BLaER1 (cell line): ENCODE results near the gene SDS.

Experiments
- H3K27ac ChIP-seq: shearing (Covaris generic); formaldehyde crosslinking; 2 replicates; pipeline ENCODE4 v1.8.1; 2022
- H3K27me3 ChIP-seq: shearing (Covaris generic); formaldehyde crosslinking; 2 replicates; pipeline ENCODE4 v1.8.1; 2022
- H3K36me3 ChIP-seq: shearing (Covaris generic); formaldehyde crosslinking; 2 replicates; pipeline ENCODE4 v1.8.1; 2022
- H3K4me1 ChIP-seq: shearing (Covaris generic); formaldehyde crosslinking; 2 replicates; pipeline ENCODE4 v1.8.1; 2022
- H3K4me2 ChIP-seq: shearing (Covaris generic); formaldehyde crosslinking; 2 replicates; pipeline ENCODE4 v1.8.1; 2022
- H3K4me3 ChIP-seq: shearing (Covaris generic); formaldehyde crosslinking; 2 replicates; pipeline ENCODE4 v1.8.1; 2022
- H3K9ac ChIP-seq: shearing (Covaris generic); formaldehyde crosslinking; 2 replicates; pipeline ENCODE4 v1.8.1; 2022
- H3K9me3 ChIP-seq: shearing (Covaris generic); formaldehyde crosslinking; 2 replicates; pipeline ENCODE4 v1.8.1; 2022
- H4K20me1 ChIP-seq: shearing (Covaris generic); formaldehyde crosslinking; 2 replicates; pipeline ENCODE4 v1.8.1; 2022
- Cebpa-rat ChIP-seq: shearing (Covaris generic); IDR thresholded peaks from 2 replicates; pipeline ENCODE4 v1.8.1; 2022

Gene SDS

GRCh38 chr12:113403435-113404415, at the start of gene SDS:
Gene SDS, minus strand, starts transcription at chr12:113403887. Its CDS starts 4,179 bp downstream, at chr12:113399708.
- Histone ChIP-seq H3K9ac (no peak within 1 kb of the TSS), H3K27me3 (no peaks in the 10 kb centered on the region), H3K9me3 (no peaks in the 10 kb centered on the region), H3K4me2 (peak within 1 kb of the TSS; percentile 51), H4K20me1 (no peaks in the 10 kb centered on the region), H3K36me3 (no peaks in the 10 kb centered on the region), H3K4me1 (peaks cover 12% of the 10 kb centered on the region), H3K4me3 (no peak within 1 kb of the TSS), H3K27ac (no peak within 1 kb of the TSS)
- TF ChIP-seq Cebpa-rat = no peak

- no peaks in the 10 kb centered on the region for H3K27me3 ChIP-seq
- no peak for TF ChIP-seq Cebpa-rat
Measured at GRCh38 chr12:113453330-113453729, 49.6 kb upstream of the SDS start.

GRCh38 chr12:113452458-113452857, 48.8 kb upstream of the SDS start:
- Histone ChIP-seq H3K36me3 (no peaks in the 10 kb centered on the region), H3K9ac (no peak overlapping the region), H3K4me1 (peaks cover 11% of the 10 kb centered on the region), H3K4me3 (no peak overlapping the region), H4K20me1 (no peaks in the 10 kb centered on the region), H3K27ac (no peak overlapping the region), H3K27me3 (no peaks in the 10 kb centered on the region), H3K4me2 (no peak overlapping the region), H3K9me3 (no peaks in the 10 kb centered on the region)
- no peak for TF ChIP-seq Cebpa-rat

More at GRCh38 chr12:113453330-113453729, 49.6 kb upstream of the SDS start:
- Histone ChIP-seq H3K36me3 (no peaks in the 10 kb centered on the region), H3K9ac (no peak overlapping the region), H4K20me1 (no peaks in the 10 kb centered on the region), H3K27ac (no peak overlapping the region), H3K4me1 (peaks cover 11% of the 10 kb centered on the region), H3K4me3 (no peak overlapping the region), H3K9me3 (no peaks in the 10 kb centered on the region), H3K4me2 (no peak overlapping the region)

- Histone ChIP-seq H3K27me3 (no peaks in the 10 kb centered on the region), H3K4me2 (no peak overlapping the region), H3K9ac (no peak overlapping the region), H3K9me3 (peaks cover 6% of the 10 kb centered on the region; the same call in 1 of the 2 replicates), H3K4me1 (peaks cover 10% of the 10 kb centered on the region), H3K4me3 (no peak overlapping the region), H4K20me1 (no peaks in the 10 kb centered on the region), H3K27ac (no peak overlapping the region), H3K36me3 (no peaks in the 10 kb centered on the region)
- no peak for TF ChIP-seq Cebpa-rat
Measured at GRCh38 chr12:113449839-113450238, 46.2 kb upstream of the SDS start.

GRCh38 chr12:113449299-113449698, 45.6 kb upstream of the SDS start:
- no peaks in the 10 kb centered on the region for H3K27me3 ChIP-seq
- H3K4me3 ChIP-seq = no peak overlapping the region
- no peak for TF ChIP-seq Cebpa-rat
- no peaks in the 10 kb centered on the region for H3K36me3 ChIP-seq
- H3K9ac ChIP-seq = no peak overlapping the region
- peaks cover 6% of the 10 kb centered on the region; the same call in 1 of the 2 replicates for H3K9me3 ChIP-seq
- H3K4me1 ChIP-seq = peaks cover 10% of the 10 kb centered on the region
- no peak overlapping the region for H3K4me2 ChIP-seq
- H4K20me1 ChIP-seq = no peaks in the 10 kb centered on the region
- H3K27ac ChIP-seq = no peak overlapping the region

GRCh38 chr12:113448873-113449272, 45.2 kb upstream of the SDS start:
- H3K36me3 ChIP-seq = no peaks in the 10 kb centered on the region
- no peak for TF ChIP-seq Cebpa-rat

GRCh38 chr12:113445544-113446171, 42.0 kb upstream of the SDS start:
- Histone ChIP-seq H3K4me1 (peaks cover 10% of the 10 kb centered on the region), H3K27me3 (no peaks in the 10 kb centered on the region), H3K9me3 (peaks cover 6% of the 10 kb centered on the region; the same call in 1 of the 2 replicates), H3K36me3 (no peaks in the 10 kb centered on the region), H3K27ac (no peak overlapping the region), H4K20me1 (no peaks in the 10 kb centered on the region), H3K4me3 (no peak overlapping the region), H3K9ac (no peak overlapping the region), H3K4me2 (peak overlapping the region; percentile 51; the same call in 1 of the 2 replicates)
- no peak for TF ChIP-seq Cebpa-rat

More at GRCh38 chr12:113448873-113449272, 45.2 kb upstream of the SDS start:
- H3K9me3 ChIP-seq = peaks cover 6% of the 10 kb centered on the region; the same call in 1 of the 2 replicates
- H4K20me1 ChIP-seq = no peaks in the 10 kb centered on the region
- no peak overlapping the region for H3K9ac ChIP-seq
- H3K27ac ChIP-seq = no peak overlapping the region
- H3K4me2 ChIP-seq = no peak overlapping the region
- H3K4me1 ChIP-seq = peaks cover 10% of the 10 kb centered on the region
- no peaks in the 10 kb centered on the region for H3K27me3 ChIP-seq
- no peak overlapping the region for H3K4me3 ChIP-seq

GRCh38 chr12:113443030-113443539, 39.4 kb upstream of the SDS start:
- no peaks in the 10 kb centered on the region for H3K36me3 ChIP-seq
- no peak overlapping the region for H3K9ac ChIP-seq
- no peak overlapping the region for H3K4me2 ChIP-seq
- no peaks in the 10 kb centered on the region for H3K27me3 ChIP-seq
- H4K20me1 ChIP-seq = no peaks in the 10 kb centered on the region
- H3K4me3 ChIP-seq = no peak overlapping the region
- peaks cover 10% of the 10 kb centered on the region for H3K4me1 ChIP-seq
- TF ChIP-seq Cebpa-rat = no peak
- no peak overlapping the region for H3K27ac ChIP-seq
- H3K9me3 ChIP-seq = peaks cover 6% of the 10 kb centered on the region; the same call in 1 of the 2 replicates

- Histone ChIP-seq H3K4me3 (no peak overlapping the region), H3K27ac (no peak overlapping the region), H3K4me2 (no peak overlapping the region), H3K9me3 (peaks cover 6% of the 10 kb centered on the region; the same call in 1 of the 2 replicates), H3K4me1 (peaks cover 9% of the 10 kb centered on the region), H3K36me3 (no peaks in the 10 kb centered on the region), H4K20me1 (no peaks in the 10 kb centered on the region), H3K27me3 (no peaks in the 10 kb centered on the region), H3K9ac (no peak overlapping the region)
- TF ChIP-seq Cebpa-rat = no peak
Measured at GRCh38 chr12:113440947-113441782, 37.5 kb upstream of the SDS start.
